Activated gamma-delta T cell treated with Interleukin-2 at 50 U/mL for 16 hours (primary cell): ENCODE measurements around the gene TNNI3K.

Experiments
- DNase-seq: peaks from one replicate; pipeline ENCODE4 v3.0.0-alpha.2; 2020

The TNNI3K gene

GRCh38 chr1:74455390-74455789, 220.2 kb downstream of the TNNI3K start:
- no peak for DNase-seq

- DNase-seq, result no peak
Observed at GRCh38 chr1:74457253-74457652, 222.1 kb downstream of the TNNI3K start.

GRCh38 chr1:74463333-74463988, 228.3 kb downstream of the TNNI3K start:
- no peak for DNase-seq

- no peak for DNase-seq
Observed at GRCh38 chr1:74464037-74464436, 228.8 kb downstream of the TNNI3K start.

- no peak for DNase-seq
Observed at GRCh38 chr1:74465193-74465681, 230.1 kb downstream of the TNNI3K start.

GRCh38 chr1:74467786-74468377, 232.7 kb downstream of the TNNI3K start:
- DNase-seq, result no peak

- DNase-seq, result no peak
Observed at GRCh38 chr1:74468982-74469603, 233.9 kb downstream of the TNNI3K start.

- no peak for DNase-seq
Observed at GRCh38 chr1:74470251-74470650, 235.1 kb downstream of the TNNI3K start.

- no peak for DNase-seq
Observed at GRCh38 chr1:74470936-74471335, 235.7 kb downstream of the TNNI3K start.

- DNase-seq, result no peak
Observed at GRCh38 chr1:74471470-74471869, 236.3 kb downstream of the TNNI3K start.

- no peak for DNase-seq
Observed at GRCh38 chr1:74474585-74474984, 239.4 kb downstream of the TNNI3K start.

GRCh38 chr1:74478979-74479378, 243.8 kb downstream of the TNNI3K start:
- no peak for DNase-seq

GRCh38 chr1:74480068-74480467, 244.9 kb downstream of the TNNI3K start:
- no peak for DNase-seq

- no peak for DNase-seq
Observed at GRCh38 chr1:74481607-74482006, 246.4 kb downstream of the TNNI3K start.

GRCh38 chr1:74485622-74486021, 250.4 kb downstream of the TNNI3K start:
- no peak for DNase-seq

GRCh38 chr1:74486036-74486435, 250.8 kb downstream of the TNNI3K start:
- no peak for DNase-seq

GRCh38 chr1:74496669-74497068, 261.5 kb downstream of the TNNI3K start:
- DNase-seq, result no peak

GRCh38 chr1:74498901-74499300, 263.7 kb downstream of the TNNI3K start:
- DNase-seq, result no peak

GRCh38 chr1:74502432-74502831, 267.2 kb downstream of the TNNI3K start:
- DNase-seq, result no peak

- DNase-seq, result no peak
Observed at GRCh38 chr1:74502858-74503257, 267.7 kb downstream of the TNNI3K start.

- DNase-seq, result no peak
Observed at GRCh38 chr1:74504125-74504932, 269.1 kb downstream of the TNNI3K start.

- DNase-seq, result no peak
Observed at GRCh38 chr1:74504933-74505512, 269.8 kb downstream of the TNNI3K start.
